ENCODE measurements around the gene C12orf50.

DNA sequence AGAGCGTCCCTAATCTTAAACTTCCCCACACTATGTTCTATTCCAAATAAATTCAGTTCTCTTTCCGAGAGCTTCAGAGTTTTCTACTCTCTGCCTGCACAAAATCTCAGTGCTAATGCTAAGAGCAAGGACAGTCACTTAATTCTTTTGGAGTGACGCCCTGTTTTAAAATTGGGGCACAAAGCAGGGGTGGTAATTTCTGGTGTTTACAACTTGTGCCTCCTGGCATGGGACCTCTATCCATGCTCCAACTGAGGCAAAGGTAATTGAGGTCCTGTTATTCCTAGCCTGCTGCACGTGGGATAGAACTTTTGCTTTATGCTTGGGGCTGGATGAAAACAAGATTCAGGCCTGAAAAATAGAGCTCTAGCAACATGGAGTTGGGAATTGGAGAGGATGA, 22.9 kb downstream of the C12orf50 start:
- TF ChIP-seq POLR2A (IDR thresholded peaks at IDR 0.05): no peak
- TF ChIP-seq, protein P1, sequence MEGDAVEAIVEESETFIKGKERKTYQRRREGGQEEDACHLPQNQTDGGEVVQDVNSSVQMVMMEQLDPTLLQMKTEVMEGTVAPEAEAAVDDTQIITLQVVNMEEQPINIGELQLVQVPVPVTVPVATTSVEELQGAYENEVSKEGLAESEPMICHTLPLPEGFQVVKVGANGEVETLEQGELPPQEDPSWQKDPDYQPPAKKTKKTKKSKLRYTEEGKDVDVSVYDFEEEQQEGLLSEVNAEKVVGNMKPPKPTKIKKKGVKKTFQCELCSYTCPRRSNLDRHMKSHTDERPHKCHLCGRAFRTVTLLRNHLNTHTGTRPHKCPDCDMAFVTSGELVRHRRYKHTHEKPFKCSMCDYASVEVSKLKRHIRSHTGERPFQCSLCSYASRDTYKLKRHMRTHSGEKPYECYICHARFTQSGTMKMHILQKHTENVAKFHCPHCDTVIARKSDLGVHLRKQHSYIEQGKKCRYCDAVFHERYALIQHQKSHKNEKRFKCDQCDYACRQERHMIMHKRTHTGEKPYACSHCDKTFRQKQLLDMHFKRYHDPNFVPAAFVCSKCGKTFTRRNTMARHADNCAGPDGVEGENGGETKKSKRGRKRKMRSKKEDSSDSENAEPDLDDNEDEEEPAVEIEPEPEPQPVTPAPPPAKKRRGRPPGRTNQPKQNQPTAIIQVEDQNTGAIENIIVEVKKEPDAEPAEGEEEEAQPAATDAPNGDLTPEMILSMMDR (IDR thresholded peaks at IDR 0.05 in 8 of 11, conservative IDR thresholded peaks at IDR 0.05 in 3 of 11): no peak

Data from spleen (tissue), 7 donors.